Testis (tissue), 3 donors: ENCODE data around the gene ASCL3. TPM values are rescaled to one million over a fixed set of nuclear protein-coding genes. Genes with fewer than 3 reads are reported as not detected.

Experiments
- DNase-seq: peaks from one replicate; pipeline ENCODE4 v3.0.0-alpha.2; 2019
- H3K27ac ChIP-seq, 2 donors: fragments of 200-600 bp; sonication (generic); one replicate each; pipeline ENCODE4 v1.5.1; 2019
- H3K27me3 ChIP-seq: fragments of 200-600 bp; sonication (generic); one replicate; pipeline ENCODE4 v1.5.1; 2019
- H3K36me3 ChIP-seq: fragments of 200-600 bp; sonication (generic); one replicate; pipeline ENCODE4 v1.5.1; 2017; ENCODE audit warnings: low read depth; ENCODE audit errors: missing control alignments
- H3K4me1 ChIP-seq: fragments of 200-600 bp; sonication (generic); one replicate; pipeline ENCODE4 v1.5.1; 2019
- H3K4me3 ChIP-seq, 2 donors: fragments of 200-600 bp; sonication (generic); one replicate each; pipeline ENCODE4 v1.5.1; 2017 to 2019
- H3K9me3 ChIP-seq: fragments of 200-600 bp; sonication (generic); one replicate; pipeline ENCODE4 v1.5.1; 2017
- POLR2A ChIP-seq: fragments of 450-650 bp; IDR thresholded peaks from one replicate; pipeline ENCODE4 v1.6.1; 2017; ENCODE audit warnings: antibody characterized with exemption, mild to moderate bottlenecking, moderate library complexity
- WGBS, 2 donors: methylation state at CpG; one replicate each; pipeline ENCODE4 v1.1.5; 2018; 5-methylcytosine and 5-hydroxymethylcytosine counted together
- intact Hi-C: fragments of 100-400 bp; cut with DNase I; formaldehyde crosslinking; loops from one replicate; pipeline ENCODE4 v1.15.1; 2023; ENCODE audit warnings: low total_unique reads
- polyA plus RNA-seq: library from polyadenylated mRNA; stranded (reverse); fragments of 350-450 nt; fragmentation: Illumina TruSeq; extraction: RNeasy Lipid Tissue Mini Kit (QIAGEN cat#74804); gene quantifications from one replicate; pipeline ENCODE4 v1.2.3, GENCODE V29; 2014; ENCODE audit warnings: low read depth, low replicate concordance; ENCODE audit not compliant: insufficient read depth
- total RNA-seq, 2 donors: library from RNA; depleted of rRNA; stranded (reverse); fragments of >200 nt; gene quantifications; one replicate each; pipeline ENCODE4 v1.2.3, GENCODE V29; 2016
- TF ChIP-seq, protein P1 (sequence below), 3 experiments: fragments of 450-650 bp in 2 of 3; fragments of 200-600 bp in 1 of 3; sonication (generic) in 1 of 3; IDR thresholded peaks; one replicate each; pipeline ENCODE4 v1.5.1; 2016 to 2019; ENCODE audit warnings: antibody characterized with exemption in 3 of 3, mild to moderate bottlenecking in 2 of 3, moderate library complexity in 1 of 3

Gene ASCL3
- total and polyA plus RNA-seq, 3 donors from 2014 or later: not detected

DNA sequence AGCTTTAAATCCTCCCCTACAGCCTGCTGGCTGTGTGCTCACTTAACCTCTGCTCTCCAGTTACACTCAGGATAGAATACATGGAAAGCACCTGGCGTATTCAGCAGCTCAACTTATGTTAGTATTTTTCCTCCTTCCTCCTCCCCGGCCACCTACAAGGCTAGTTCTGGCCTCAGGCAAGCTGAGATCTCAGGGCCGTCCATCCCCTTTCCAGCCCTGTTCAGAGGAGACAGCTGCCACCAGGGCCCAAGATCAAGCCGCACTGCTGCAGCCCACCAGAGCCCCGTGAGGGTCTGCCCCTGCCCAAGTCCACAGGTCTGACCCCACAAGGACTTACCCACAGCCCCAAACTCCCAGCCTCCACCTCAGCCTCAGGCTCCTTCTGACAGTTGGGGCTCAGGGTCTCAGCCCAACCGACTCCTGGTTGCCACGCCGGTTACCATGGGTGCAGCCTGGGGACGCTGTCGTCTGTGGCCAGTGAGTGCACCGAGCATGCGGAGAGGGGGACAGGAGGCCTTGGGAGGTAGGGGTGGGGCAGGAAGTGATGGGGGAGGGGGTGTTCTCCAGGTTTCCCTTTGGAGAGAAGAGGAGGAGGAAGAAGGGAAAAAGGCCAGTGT lies 10.1 kb downstream of the ASCL3 start, which contains the start of gene C11orf16:
TSS of gene C11orf16 (minus strand) at position 384 of the 617 bp plus-strand sequence. CDS start 639 bp downstream, outside the sequence.
- Histone ChIP-seq H3K4me1 (no peaks in the 10 kb centered on the region), H3K4me3 (no peak within 1 kb of the TSS), H3K27ac (no peak within 1 kb of the TSS), H3K36me3 (no peaks in the 10 kb centered on the region), H3K9me3 (no peaks in the 10 kb centered on the region), H3K27me3 (no peaks in the 10 kb centered on the region)
- TF ChIP-seq, protein P1, sequence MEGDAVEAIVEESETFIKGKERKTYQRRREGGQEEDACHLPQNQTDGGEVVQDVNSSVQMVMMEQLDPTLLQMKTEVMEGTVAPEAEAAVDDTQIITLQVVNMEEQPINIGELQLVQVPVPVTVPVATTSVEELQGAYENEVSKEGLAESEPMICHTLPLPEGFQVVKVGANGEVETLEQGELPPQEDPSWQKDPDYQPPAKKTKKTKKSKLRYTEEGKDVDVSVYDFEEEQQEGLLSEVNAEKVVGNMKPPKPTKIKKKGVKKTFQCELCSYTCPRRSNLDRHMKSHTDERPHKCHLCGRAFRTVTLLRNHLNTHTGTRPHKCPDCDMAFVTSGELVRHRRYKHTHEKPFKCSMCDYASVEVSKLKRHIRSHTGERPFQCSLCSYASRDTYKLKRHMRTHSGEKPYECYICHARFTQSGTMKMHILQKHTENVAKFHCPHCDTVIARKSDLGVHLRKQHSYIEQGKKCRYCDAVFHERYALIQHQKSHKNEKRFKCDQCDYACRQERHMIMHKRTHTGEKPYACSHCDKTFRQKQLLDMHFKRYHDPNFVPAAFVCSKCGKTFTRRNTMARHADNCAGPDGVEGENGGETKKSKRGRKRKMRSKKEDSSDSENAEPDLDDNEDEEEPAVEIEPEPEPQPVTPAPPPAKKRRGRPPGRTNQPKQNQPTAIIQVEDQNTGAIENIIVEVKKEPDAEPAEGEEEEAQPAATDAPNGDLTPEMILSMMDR (IDR thresholded peaks at IDR 0.05): no peak
- no peak for TF ChIP-seq POLR2A
- no peak for DNase-seq
- intact Hi-C loops: no loop called here
- WGBS, 2 donors: 79 to 90% methylated on average over 5 to 12 of the region's 12 CpGs

DNA sequence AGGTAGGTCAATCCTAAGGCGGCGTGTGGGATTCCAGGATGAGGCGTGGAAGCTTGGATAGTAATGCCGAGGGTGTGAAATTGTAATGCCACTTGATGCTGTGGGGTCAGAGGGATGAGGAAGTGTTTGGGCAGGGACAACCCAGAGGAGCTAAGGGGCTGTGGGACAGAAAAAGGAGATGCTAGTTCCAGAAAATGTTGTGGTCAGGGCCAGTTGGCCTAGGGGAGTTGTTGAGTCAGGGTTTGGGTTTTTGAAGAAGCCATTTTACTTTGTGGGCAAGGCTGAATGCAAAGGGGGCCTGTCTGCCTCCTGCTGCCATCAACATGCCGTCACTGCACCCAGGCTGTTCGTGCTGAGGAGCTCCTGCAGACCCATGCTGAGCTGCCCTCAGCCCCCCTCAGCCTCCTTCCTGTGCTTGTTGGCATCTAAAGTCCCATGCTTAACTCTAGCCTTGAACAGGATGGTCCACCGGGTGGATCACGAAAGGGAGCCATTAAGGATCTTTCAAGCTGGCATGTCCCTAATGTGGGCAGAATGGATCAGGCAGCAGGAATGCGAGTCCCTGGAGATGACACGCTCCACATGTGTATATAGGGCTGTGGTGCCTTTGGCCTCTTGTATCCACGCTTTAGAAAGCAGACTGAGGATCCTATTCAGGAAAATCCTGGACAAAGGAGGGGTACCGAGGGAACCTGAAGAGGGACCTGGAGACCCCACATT lies 12.2 kb downstream of the ASCL3 start:
- WGBS, 2 donors: 92 to 93% methylated on average over 12 of the region's 12 CpGs
- H3K4me1 ChIP-seq: no peaks in the 10 kb centered on the region
- TF ChIP-seq POLR2A: no peak
- TF ChIP-seq, protein P1 (IDR thresholded peaks at IDR 0.05): no peak

DNA sequence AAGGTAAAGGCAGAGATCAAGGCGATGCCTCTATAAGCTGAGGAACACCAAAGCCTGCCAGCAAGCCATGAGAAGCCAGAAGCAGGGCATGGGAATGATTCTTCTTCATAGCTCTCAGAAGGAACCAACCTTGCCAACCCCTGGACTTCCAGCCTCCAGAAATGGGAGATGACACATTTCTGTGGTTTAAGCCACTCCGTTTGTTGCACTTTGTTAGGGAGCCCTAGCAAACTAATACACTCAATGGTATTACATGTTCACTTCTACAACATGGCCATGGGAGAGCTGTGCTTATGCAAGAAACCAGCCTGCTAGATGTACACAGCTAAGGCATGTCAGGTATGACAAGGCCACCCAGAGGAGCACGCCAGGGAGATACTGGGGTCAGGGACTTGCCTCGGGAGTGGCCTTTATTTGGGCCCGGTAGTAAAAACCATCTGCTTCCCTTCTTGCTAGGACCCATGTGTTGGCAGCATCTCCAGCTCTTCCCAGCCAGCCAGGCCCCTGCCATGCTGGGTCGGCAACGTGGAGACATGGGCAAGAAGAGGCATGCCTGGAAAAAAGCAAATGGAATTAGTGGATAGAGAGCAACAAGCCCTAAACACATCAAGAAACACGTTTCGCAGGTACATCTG lies 13.7 kb downstream of the ASCL3 start:
- H3K4me3 ChIP-seq: no peak overlapping the region
- H3K9me3 ChIP-seq: no peaks in the 10 kb centered on the region
- H3K27ac ChIP-seq: no peak overlapping the region
- H3K4me1 ChIP-seq: no peaks in the 10 kb centered on the region
- 72 to 85% methylated on average over 9 of the region's 9 CpGs for WGBS, 2 donors
- intact Hi-C loops: no loop called here
- no peaks in the 10 kb centered on the region for H3K27me3 ChIP-seq
- no peak for DNase-seq
- TF ChIP-seq, protein P1 (IDR thresholded peaks at IDR 0.05): no peak
- no peak for TF ChIP-seq POLR2A
- H3K36me3 ChIP-seq: no peaks in the 10 kb centered on the region

More for the DNA sequence above, 12.2 kb downstream of the ASCL3 start:
- intact Hi-C loops: no loop called here
- Histone ChIP-seq H3K27me3 (no peaks in the 10 kb centered on the region), H3K4me3 (no peak overlapping the region), H3K36me3 (no peaks in the 10 kb centered on the region), H3K9me3 (no peaks in the 10 kb centered on the region), H3K27ac (no peak overlapping the region)
- no peak for DNase-seq

DNA sequence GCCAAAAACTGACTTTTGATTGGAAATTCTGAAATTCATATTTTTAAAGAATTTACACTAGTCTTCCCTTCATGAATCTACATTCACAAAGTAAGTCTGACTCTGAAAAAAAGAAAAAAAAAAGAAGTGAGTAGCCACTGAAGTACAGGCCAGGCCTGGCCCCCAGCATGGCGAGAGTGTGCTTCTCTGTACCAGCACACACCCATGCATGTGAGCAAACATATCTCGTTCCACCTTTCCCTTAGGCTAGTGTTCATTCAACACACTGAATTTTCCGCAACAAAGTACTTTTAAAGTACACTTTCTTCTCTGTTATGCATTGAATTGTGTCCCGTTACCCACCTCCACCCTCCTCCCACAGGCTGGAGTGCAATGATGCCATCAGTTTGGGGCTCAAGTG lies 14.6 kb downstream of the ASCL3 start:
- H3K4me1 ChIP-seq: no peaks in the 10 kb centered on the region
- intact Hi-C loops: no loop called here
- no peak for TF ChIP-seq POLR2A
- TF ChIP-seq, protein P1 (IDR thresholded peaks at IDR 0.05): no peak
- no peaks in the 10 kb centered on the region for H3K27me3 ChIP-seq
- WGBS, 2 donors: 93 to 95% methylated on average over 4 of the region's 4 CpGs
- no peaks in the 10 kb centered on the region for H3K36me3 ChIP-seq
- no peak for DNase-seq
- no peak overlapping the region for H3K27ac ChIP-seq
- no peaks in the 10 kb centered on the region for H3K9me3 ChIP-seq
- no peak overlapping the region for H3K4me3 ChIP-seq
